Neural progenitor cell (in vitro differentiated cells): Measurements from ENCODE around the gene LIN9. TPM values are rescaled to one million over a fixed set of nuclear protein-coding genes. Genes with fewer than 3 reads are reported as not detected.

Experiments
- DNase-seq: peaks from one replicate; pipeline ENCODE4 v3.0.0-alpha.2; 2016; ENCODE audit warnings: low spot score
- H2AFZ ChIP-seq: fragments of 200-600 bp; sonication (generic); replicated peaks from 2 replicates; pipeline ENCODE4 v1.6.1; 2016; ENCODE audit warnings: antibody characterized with exemption
- H3F3A ChIP-seq: fragments of 200-600 bp; sonication (generic); 2 replicates; pipeline ENCODE4 v1.6.1; 2016; ENCODE audit warnings: antibody characterized with exemption, low read depth
- H3K27ac ChIP-seq: fragments of 200-600 bp; sonication (generic); 2 replicates; pipeline ENCODE4 v1.5.1; 2016; ENCODE audit warnings: mild to moderate bottlenecking
- H3K27me3 ChIP-seq: fragments of 200-600 bp; sonication (generic); 2 replicates; pipeline ENCODE4 v1.6.1; 2016; ENCODE audit warnings: mild to moderate bottlenecking, moderate library complexity
- H3K36me3 ChIP-seq: fragments of 200-600 bp; sonication (generic); 2 replicates; pipeline ENCODE4 v1.5.1; 2016
- H3K4me1 ChIP-seq: fragments of 200-600 bp; sonication (generic); 2 replicates; pipeline ENCODE4 v1.6.1; 2016; ENCODE audit warnings: mixed run types
- H3K4me2 ChIP-seq: fragments of 200-600 bp; sonication (generic); 2 replicates; pipeline ENCODE4 v1.6.1; 2016
- H3K4me3 ChIP-seq: fragments of 200-600 bp; sonication (generic); 2 replicates; pipeline ENCODE4 v1.5.1; 2016
- H3K79me2 ChIP-seq: fragments of 200-600 bp; sonication (generic); 2 replicates; pipeline ENCODE4 v1.6.1; 2016; ENCODE audit warnings: low read depth
- H3K9ac ChIP-seq: fragments of 200-600 bp; sonication (generic); 2 replicates; pipeline ENCODE4 v1.6.1; 2016
- H3K9me3 ChIP-seq: fragments of 200-600 bp; sonication (generic); 2 replicates; pipeline ENCODE4 v1.5.1; 2016; ENCODE audit warnings: low read depth
- H4K20me1 ChIP-seq: fragments of 200-600 bp; sonication (generic); 2 replicates; pipeline ENCODE4 v1.6.1; 2016; ENCODE audit warnings: low read depth
- H3K27ac Mint-ChIP-seq: 3 replicates; pipeline ENCODE4 v1.8.0; 2021; ENCODE audit warnings: mixed read lengths
- H3K27me3 Mint-ChIP-seq: 2 replicates; pipeline ENCODE4 v1.8.0; 2022; ENCODE audit warnings: low read depth, mild to moderate bottlenecking, inconsistent platforms, moderate library complexity, mixed read lengths; ENCODE audit not compliant: insufficient read depth
- H3K36me3 Mint-ChIP-seq: 3 replicates; pipeline ENCODE4 v1.8.0; 2021; ENCODE audit warnings: mixed read lengths
- H3K4me1 Mint-ChIP-seq: 3 replicates; pipeline ENCODE4 v1.8.0; 2021; ENCODE audit warnings: mixed read lengths
- H3K4me3 Mint-ChIP-seq: 3 replicates; pipeline ENCODE4 v1.8.0; 2021; ENCODE audit warnings: mild to moderate bottlenecking, moderate library complexity, mixed read lengths
- H3K9me3 Mint-ChIP-seq: 3 replicates; pipeline ENCODE4 v1.8.0; 2020; ENCODE audit warnings: mixed read lengths
- EZH2 ChIP-seq: fragments of 200-600 bp; sonication (generic); IDR thresholded peaks from 2 replicates; pipeline ENCODE4 v1.6.1; 2017; ENCODE audit warnings: antibody characterized with exemption, mild to moderate bottlenecking, moderate library complexity
- EZH2phosphoT487 ChIP-seq: fragments of 200-600 bp; sonication (generic); IDR thresholded peaks from 2 replicates; pipeline ENCODE4 v1.6.1; 2017; ENCODE audit warnings: antibody characterized with exemption
- total RNA-seq: library from RNA; depleted of rRNA; stranded (reverse); fragments of >200 nt; gene quantifications from 2 replicates; pipeline ENCODE4 v1.2.3, GENCODE V29; 2015; ENCODE audit warnings: low replicate concordance
- TF ChIP-seq, protein P1 (sequence below): fragments of 200-600 bp; sonication (generic); IDR thresholded peaks from 2 replicates; pipeline ENCODE4 v1.5.1; 2017; ENCODE audit warnings: antibody characterized with exemption, mild to moderate bottlenecking

Gene LIN9
- total RNA-seq, 1 donor from 2014 or later: 34.4 TPM

- DNase-seq: no peak
- no peak overlapping the region for H2AFZ ChIP-seq
- no peaks in the 10 kb centered on the region for H3K79me2 ChIP-seq
- H3K4me1 ChIP-seq: peaks cover 26% of the 10 kb centered on the region
- no peak overlapping the region for H3K4me3 ChIP-seq
- no peak overlapping the region for H3K9ac ChIP-seq
- H3F3A ChIP-seq: peaks cover 4% of the 10 kb centered on the region
- no peaks in the 10 kb centered on the region for H4K20me1 ChIP-seq
- H3K4me2 ChIP-seq: no peak overlapping the region
- H3K9me3 ChIP-seq: no peaks in the 10 kb centered on the region
- H3K4me1 Mint-ChIP-seq: peaks cover 32% of the 10 kb centered on the region
- peaks cover 12% of the 10 kb centered on the region for H3K27me3 Mint-ChIP-seq
- no peaks in the 10 kb centered on the region for H3K9me3 Mint-ChIP-seq
- no peaks in the 10 kb centered on the region for H3K27me3 ChIP-seq
- TF ChIP-seq, protein P1, sequence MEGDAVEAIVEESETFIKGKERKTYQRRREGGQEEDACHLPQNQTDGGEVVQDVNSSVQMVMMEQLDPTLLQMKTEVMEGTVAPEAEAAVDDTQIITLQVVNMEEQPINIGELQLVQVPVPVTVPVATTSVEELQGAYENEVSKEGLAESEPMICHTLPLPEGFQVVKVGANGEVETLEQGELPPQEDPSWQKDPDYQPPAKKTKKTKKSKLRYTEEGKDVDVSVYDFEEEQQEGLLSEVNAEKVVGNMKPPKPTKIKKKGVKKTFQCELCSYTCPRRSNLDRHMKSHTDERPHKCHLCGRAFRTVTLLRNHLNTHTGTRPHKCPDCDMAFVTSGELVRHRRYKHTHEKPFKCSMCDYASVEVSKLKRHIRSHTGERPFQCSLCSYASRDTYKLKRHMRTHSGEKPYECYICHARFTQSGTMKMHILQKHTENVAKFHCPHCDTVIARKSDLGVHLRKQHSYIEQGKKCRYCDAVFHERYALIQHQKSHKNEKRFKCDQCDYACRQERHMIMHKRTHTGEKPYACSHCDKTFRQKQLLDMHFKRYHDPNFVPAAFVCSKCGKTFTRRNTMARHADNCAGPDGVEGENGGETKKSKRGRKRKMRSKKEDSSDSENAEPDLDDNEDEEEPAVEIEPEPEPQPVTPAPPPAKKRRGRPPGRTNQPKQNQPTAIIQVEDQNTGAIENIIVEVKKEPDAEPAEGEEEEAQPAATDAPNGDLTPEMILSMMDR: no peak
- no peak for TF ChIP-seq EZH2
- no peak for TF ChIP-seq EZH2phosphoT487
- H3K4me3 Mint-ChIP-seq: peak overlapping the region; percentile 39
- H3K36me3 Mint-ChIP-seq: no peaks in the 10 kb centered on the region
- peak overlapping the region; percentile 50 for H3K27ac Mint-ChIP-seq
- no peak overlapping the region for H3K27ac ChIP-seq
- H3K36me3 ChIP-seq: no peaks in the 10 kb centered on the region
Observed at GRCh38 chr1:226210571-226211176, 98.3 kb downstream of the LIN9 start.

DNA sequence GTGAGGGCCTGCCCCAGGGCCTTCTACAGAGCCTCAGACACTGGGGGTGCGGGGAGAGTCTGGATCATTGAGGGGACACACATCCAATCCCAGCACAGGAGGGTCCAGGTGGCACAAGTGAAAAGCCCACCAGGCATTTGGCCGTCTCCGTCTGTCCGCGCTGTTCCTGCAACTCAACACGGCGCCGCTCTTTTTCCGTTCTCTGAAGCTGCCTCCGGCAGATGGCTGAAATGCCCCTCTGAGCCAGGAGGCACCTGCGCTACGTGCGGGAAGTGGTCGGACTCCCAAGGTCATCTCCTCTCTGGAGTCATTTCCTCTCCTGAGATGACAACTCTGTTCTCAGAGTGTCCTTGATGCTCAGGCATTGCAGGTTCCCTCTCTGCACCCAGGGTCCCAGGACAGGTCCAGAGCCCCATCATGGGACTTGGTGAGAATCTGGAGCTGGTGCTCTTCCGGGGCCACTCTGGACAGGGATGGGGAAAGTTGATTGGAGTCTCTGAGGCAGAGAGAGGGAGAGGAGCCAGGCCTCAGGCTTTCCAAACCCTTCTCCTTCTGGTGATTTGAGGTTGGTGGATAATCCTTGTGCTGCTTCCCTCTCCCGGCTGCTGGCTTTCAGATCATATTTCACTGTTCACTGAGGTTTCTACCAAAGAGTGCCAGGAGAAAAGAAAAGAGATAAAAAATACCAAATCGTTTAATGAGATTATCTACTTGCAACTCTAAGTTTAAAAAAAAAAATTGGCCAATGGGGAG, 99.5 kb downstream of the LIN9 start:
- H3K27ac Mint-ChIP-seq: no peak overlapping the region
- H3K4me1 ChIP-seq: peaks cover 17% of the 10 kb centered on the region
- H2AFZ ChIP-seq: peak overlapping the region; percentile 71

GRCh38 chr1:226207048-226207447, 101.9 kb downstream of the LIN9 start:
- no peaks in the 10 kb centered on the region for H3K36me3 ChIP-seq
- no peaks in the 10 kb centered on the region for H3K9me3 Mint-ChIP-seq
- TF ChIP-seq EZH2phosphoT487 (no peak), EZH2 (no peak)
- TF ChIP-seq, protein P1: no peak
- peaks cover 4% of the 10 kb centered on the region for H3F3A ChIP-seq
- H3K36me3 Mint-ChIP-seq: no peaks in the 10 kb centered on the region
- H3K4me1 ChIP-seq: peaks cover 24% of the 10 kb centered on the region
- H3K79me2 ChIP-seq: no peaks in the 10 kb centered on the region
- H3K9ac ChIP-seq: no peak overlapping the region
- H3K4me1 Mint-ChIP-seq: peaks cover 22% of the 10 kb centered on the region
- no peak overlapping the region for H2AFZ ChIP-seq
- H3K9me3 ChIP-seq: no peaks in the 10 kb centered on the region
- peaks cover 15% of the 10 kb centered on the region for H3K27me3 Mint-ChIP-seq
- no peaks in the 10 kb centered on the region for H3K27me3 ChIP-seq
- no peaks in the 10 kb centered on the region for H4K20me1 ChIP-seq
- H3K27ac Mint-ChIP-seq: no peak overlapping the region
- no peak overlapping the region for H3K4me3 ChIP-seq
- H3K4me3 Mint-ChIP-seq: no peak overlapping the region
- no peak for DNase-seq
- no peak overlapping the region for H3K27ac ChIP-seq
- no peak overlapping the region for H3K4me2 ChIP-seq

More for the DNA sequence above, 99.5 kb downstream of the LIN9 start:
- Histone ChIP-seq H3K9me3 (no peaks in the 10 kb centered on the region), H3K36me3 (no peaks in the 10 kb centered on the region), H3F3A (peaks cover 4% of the 10 kb centered on the region), H3K4me3 (no peak overlapping the region), H3K27me3 (no peaks in the 10 kb centered on the region), H4K20me1 (no peaks in the 10 kb centered on the region), H3K9ac (no peak overlapping the region), H3K27ac (no peak overlapping the region), H3K4me2 (peak overlapping the region; percentile 28), H3K79me2 (no peaks in the 10 kb centered on the region)
- DNase-seq: no peak
- peaks cover 25% of the 10 kb centered on the region for H3K4me1 Mint-ChIP-seq
- H3K36me3 Mint-ChIP-seq: no peaks in the 10 kb centered on the region
- no peaks in the 10 kb centered on the region for H3K9me3 Mint-ChIP-seq
- no peak overlapping the region for H3K4me3 Mint-ChIP-seq
- H3K27me3 Mint-ChIP-seq: peaks cover 15% of the 10 kb centered on the region
- no peak for TF ChIP-seq EZH2phosphoT487
- TF ChIP-seq EZH2: no peak
- TF ChIP-seq, protein P1: no peak
